Naive thymus-derived CD4-positive, alpha-beta T cell (primary cell): ENCODE results near the gene USP3. TPM values are rescaled to one million over a fixed set of nuclear protein-coding genes. Genes with fewer than 3 reads are reported as not detected.
A peak's percentile ranks its signal among the peaks of the same experiment; 100 is the strongest.

Experiments used
- ATAC-seq: fragments of 150-1000 bp; cut with Tn5 transposase; 2 replicates; pipeline ENCODE4 v1.10.0; 2021; ENCODE audit warnings: mild to moderate bottlenecking, moderate library complexity
- CTCF ChIA-PET: fragments of 350-600 bp; sonication (Branson Sonifier 250); formaldehyde crosslinking; loops from one replicate; lab custom pipeline; 2021; ENCODE audit warnings: antibody characterized with exemption; lab: Charles Lee
- POLR2A ChIA-PET: fragments of 350-600 bp; sonication (Branson Sonifier 250); formaldehyde crosslinking; loops from one replicate; lab custom pipeline; 2021; ENCODE audit warnings: antibody characterized with exemption, inconsistent platforms; lab: Charles Lee
- DNase-seq, 9 donors: peaks; one replicate each; pipeline versions ENCODE4 v3.0.0 to v3.0.0-alpha.2; 2020 to 2022; ENCODE audit warnings: mixed read lengths in 1 of 9
- H3K27ac ChIP-seq: one replicate; pipeline ENCODE4 v1.7.0; 2013; ENCODE audit warnings: mild to moderate bottlenecking, low read depth, low read length, moderate library complexity
- H3K27me3 ChIP-seq, 2 donors: one replicate each; pipeline ENCODE4 v1.7.0; 2013; ENCODE audit warnings: low read length in 2 of 2, mild to moderate bottlenecking in 2 of 2, moderate library complexity in 2 of 2; ENCODE audit not compliant: control insufficient read depth in 2 of 2, insufficient read depth in 2 of 2
- H3K36me3 ChIP-seq, 3 experiments: 1 replicate in 2 of 3; 2 replicates in 1 of 3; pipeline ENCODE4 v1.7.0; 2013; ENCODE audit warnings: low read length in 3 of 3, mild to moderate bottlenecking in 3 of 3, moderate library complexity in 1 of 3; ENCODE audit not compliant: insufficient read depth in 3 of 3, control insufficient read depth in 2 of 3
- H3K4me1 ChIP-seq, 2 donors: one replicate each; pipeline ENCODE4 v1.7.0; 2013; ENCODE audit warnings: low read length in 2 of 2, mild to moderate bottlenecking in 2 of 2, moderate library complexity in 1 of 2; ENCODE audit not compliant: control insufficient read depth in 2 of 2, insufficient read depth in 2 of 2
- H3K4me3 ChIP-seq: 2 replicates; pipeline ENCODE4 v1.7.0; 2013; ENCODE audit warnings: mild to moderate bottlenecking, low read length
- H3K9me3 ChIP-seq, 3 experiments: 1 replicate in 2 of 3; 2 replicates in 1 of 3; pipeline ENCODE4 v1.7.0; 2013; ENCODE audit warnings: low read length in 3 of 3; ENCODE audit not compliant: control insufficient read depth in 2 of 3
- H3K27ac Mint-ChIP-seq, 9 donors: one replicate each; pipeline ENCODE4 v1.8.0; 2020 to 2022; ENCODE audit warnings: mixed read lengths in 9 of 9, mild to moderate bottlenecking in 8 of 9, moderate library complexity in 5 of 9, inconsistent platforms in 2 of 9
- H3K27me3 Mint-ChIP-seq, 5 donors: one replicate each; pipeline ENCODE4 v1.8.0; 2021 to 2022; ENCODE audit warnings: mixed read lengths in 5 of 5, mild to moderate bottlenecking in 1 of 5
- H3K36me3 Mint-ChIP-seq, 5 donors: one replicate each; pipeline ENCODE4 v1.8.0; 2020 to 2022; ENCODE audit warnings: mixed read lengths in 5 of 5, mild to moderate bottlenecking in 3 of 5, inconsistent platforms in 1 of 5
- H3K4me1 Mint-ChIP-seq, 7 donors: one replicate each; pipeline ENCODE4 v1.8.0; 2020 to 2022; ENCODE audit warnings: mixed read lengths in 7 of 7, mild to moderate bottlenecking in 3 of 7, inconsistent platforms in 1 of 7
- H3K4me3 Mint-ChIP-seq, 10 donors: one replicate each; pipeline ENCODE4 v1.8.0; 2020 to 2022; ENCODE audit warnings: mild to moderate bottlenecking in 10 of 10, mixed read lengths in 10 of 10, moderate library complexity in 6 of 10, inconsistent platforms in 2 of 10
- H3K9me3 Mint-ChIP-seq, 11 donors: one replicate each; pipeline ENCODE4 v1.8.0; 2020 to 2022; ENCODE audit warnings: mixed read lengths in 11 of 11, mild to moderate bottlenecking in 4 of 11, inconsistent platforms in 1 of 11, moderate library complexity in 1 of 11
- intact Hi-C, 2 donors: fragments of 100-400 bp; cut with micrococcal nuclease; formaldehyde crosslinking; loops; one replicate each; pipeline ENCODE4 v1.15.1; 2023
- polyA plus RNA-seq, 2 donors: library from polyadenylated mRNA; unstranded; fragments of 300-500 nt; fragmentation: Illumina TruSeq; gene quantifications; one replicate each; pipeline ENCODE4 v1.2.3, GENCODE V29; 2021
- total RNA-seq, 6 experiments: library from RNA in 5 of 6; stranded (reverse) in 5 of 6; gene quantifications; 1 replicate in 5 of 6; 2 replicates in 1 of 6; pipeline ENCODE4 v1.2.3 and lab custom pipeline; 2021 to 2026

The USP3 gene
- total and polyA plus RNA-seq, 7 experiments from 2014 or later, result 53.3 to 288 (median 140) TPM

- H3K4me3 Mint-ChIP-seq, result no peak overlapping the region
- H3K36me3 ChIP-seq, result peaks cover 32 to 96% (median 42%) of the 10 kb centered on the region in 3 experiments
- no peak for ATAC-seq
- POLR2A ChIA-PET, result interaction anchor here (0.6 kb wide), 1 partner anchor 163 kb away, joined by 3 read pairs; no protein-coding TSS in a partner anchor
- H3K27me3 ChIP-seq, result no peaks in the 10 kb centered on the region
- H3K4me1 Mint-ChIP-seq, result peaks cover 0 to 11% (median 0%) of the 10 kb centered on the region in 7 donors
- H3K27me3 Mint-ChIP-seq, result no peaks in the 10 kb centered on the region
- no peaks in the 10 kb centered on the region for H3K4me1 ChIP-seq
- H3K9me3 Mint-ChIP-seq, result peaks cover 0 to 1% (median 0%) of the 10 kb centered on the region in 11 donors
- H3K36me3 Mint-ChIP-seq, result peaks cover 16 to 69% (median 42%) of the 10 kb centered on the region in 5 donors
- intact Hi-C loops, result no loop called here
- CTCF ChIA-PET, result interaction anchor here (1.4 kb wide), 1 partner anchor 24 kb away, joined by 5 read pairs; no protein-coding TSS in a partner anchor
- DNase-seq, result no peak
- H3K4me3 ChIP-seq, result no peak overlapping the region
- H3K9me3 ChIP-seq, result no peaks in the 10 kb centered on the region
- H3K27ac ChIP-seq, result no peak overlapping the region
- peak overlapping the region in 5 of 9 donors; percentile 2 to 79 (median 71) for H3K27ac Mint-ChIP-seq
Observed at GRCh38 chr15:63634154-63634553, 129.8 kb downstream of the USP3 start.

DNA sequence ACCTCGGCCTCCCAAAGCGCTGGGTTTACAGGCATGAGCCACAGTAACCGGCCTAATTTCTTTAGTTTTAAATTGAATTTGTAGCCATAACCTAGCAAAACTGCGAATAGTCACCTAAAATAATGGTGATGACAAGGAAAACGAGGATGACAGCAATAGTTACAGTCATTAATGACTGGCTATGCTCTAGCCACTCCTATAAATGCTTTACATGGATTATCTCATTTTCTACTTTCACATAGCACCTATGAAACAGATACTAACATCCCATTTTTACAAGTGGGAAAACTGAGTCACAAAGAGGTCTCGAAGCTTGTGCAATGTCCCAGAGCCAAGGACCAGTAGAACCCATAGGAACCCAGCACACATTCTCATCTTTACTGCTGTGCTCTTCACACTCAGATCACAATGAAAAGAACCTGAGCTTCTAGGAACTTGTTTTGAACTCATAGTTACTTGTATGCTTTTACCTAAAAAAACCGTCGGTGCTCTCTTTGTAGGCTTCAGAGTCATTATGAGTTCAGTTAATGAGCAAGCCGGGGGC, 132.2 kb downstream of the USP3 start:
- H3K9me3 Mint-ChIP-seq, result peaks cover 0 to 1% (median 0%) of the 10 kb centered on the region in 11 donors
- Histone ChIP-seq H3K36me3 (peaks cover 41 to 96% (median 61%) of the 10 kb centered on the region in 3 experiments), H3K27ac (no peak overlapping the region), H3K27me3 (no peaks in the 10 kb centered on the region), H3K4me1 (no peaks in the 10 kb centered on the region), H3K9me3 (no peaks in the 10 kb centered on the region), H3K4me3 (no peak overlapping the region)
- DNase-seq (no peak), ATAC-seq (no peak)
- peaks cover 0 to 11% (median 0%) of the 10 kb centered on the region in 7 donors for H3K4me1 Mint-ChIP-seq
- H3K27me3 Mint-ChIP-seq, result no peaks in the 10 kb centered on the region
- H3K36me3 Mint-ChIP-seq, result peaks cover 20 to 54% (median 40%) of the 10 kb centered on the region in 5 donors
- intact Hi-C loops, result no loop called here
- ChIA-PET CTCF (no interaction called here), POLR2A (no interaction called here)
- H3K4me3 Mint-ChIP-seq, result no peak overlapping the region
- no peak overlapping the region for H3K27ac Mint-ChIP-seq

DNA sequence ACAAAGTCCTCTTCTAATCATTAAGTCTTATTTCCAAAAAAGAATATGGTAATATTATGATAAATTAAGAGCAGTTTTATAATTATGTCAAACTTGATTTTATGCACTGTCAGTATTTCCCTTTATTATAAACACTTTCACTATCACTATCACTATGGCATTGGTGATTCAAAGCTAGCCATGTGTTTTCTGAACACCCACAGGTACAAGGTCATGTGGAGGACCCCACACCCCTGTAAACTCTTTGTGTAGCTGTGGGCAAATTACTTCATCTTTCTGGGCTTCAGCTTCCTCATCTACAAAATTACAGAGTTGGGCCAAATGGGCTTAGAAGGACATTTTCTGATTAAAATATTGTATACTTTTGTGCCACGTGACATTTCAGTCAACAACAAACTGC, 134.4 kb downstream of the USP3 start:
- Histone ChIP-seq H3K27me3 (no peaks in the 10 kb centered on the region), H3K36me3 (peaks cover 21 to 88% (median 55%) of the 10 kb centered on the region in 3 experiments), H3K4me1 (no peaks in the 10 kb centered on the region), H3K9me3 (no peaks in the 10 kb centered on the region), H3K27ac (no peak overlapping the region), H3K4me3 (no peak overlapping the region)
- CTCF ChIA-PET, result no interaction called here
- peaks cover 7 to 39% (median 31%) of the 10 kb centered on the region in 5 donors for H3K36me3 Mint-ChIP-seq
- H3K4me1 Mint-ChIP-seq, result peaks cover 0 to 11% (median 0%) of the 10 kb centered on the region in 7 donors
- peaks cover 0 to 1% (median 0%) of the 10 kb centered on the region in 11 donors for H3K9me3 Mint-ChIP-seq
- H3K4me3 Mint-ChIP-seq, result no peak overlapping the region
- no peaks in the 10 kb centered on the region for H3K27me3 Mint-ChIP-seq
- POLR2A ChIA-PET, result no interaction called here
- no peak for DNase-seq
- peak overlapping the region in 3 of 9 donors; percentile 26 to 72 (median 38) for H3K27ac Mint-ChIP-seq
- intact Hi-C loops, result loop anchor here in 1 of 2 donors (2.0 kb wide), 1 partner anchor 28 kb away; no protein-coding TSS in a partner anchor
- ATAC-seq, result no peak

DNA sequence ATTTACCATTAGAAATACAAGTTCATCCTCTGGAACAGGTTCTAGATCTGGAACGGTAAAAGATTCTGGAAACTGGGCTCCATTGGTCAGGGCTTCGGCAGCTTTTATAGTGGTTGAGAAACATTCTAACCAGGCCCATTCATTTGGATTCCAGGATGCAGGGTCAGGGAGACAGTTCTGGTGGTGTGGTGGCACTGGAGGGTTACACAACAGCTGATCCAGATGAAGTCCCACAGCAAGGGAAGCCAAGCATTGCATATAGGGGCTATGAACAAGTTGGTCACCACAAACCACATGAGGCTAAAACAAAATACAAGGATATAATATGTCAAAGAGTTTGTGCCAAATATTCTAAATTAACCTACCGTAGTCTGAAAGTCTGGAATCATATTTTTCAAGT, 135.8 kb downstream of the USP3 start:
- ATAC-seq, result no peak
- no peaks in the 10 kb centered on the region for H3K27me3 ChIP-seq
- intact Hi-C loops, result no loop called here
- no peaks in the 10 kb centered on the region for H3K4me1 ChIP-seq
- ChIA-PET POLR2A (no interaction called here), CTCF (interaction anchor here (0.7 kb wide), 1 partner anchor 29 kb away, joined by 3 read pairs; no protein-coding TSS in a partner anchor)
- Mint-ChIP-seq H3K27me3 (no peaks in the 10 kb centered on the region), H3K36me3 (peaks cover 7 to 40% (median 25%) of the 10 kb centered on the region in 5 donors), H3K4me1 (peaks cover 0 to 11% (median 0%) of the 10 kb centered on the region in 7 donors), H3K27ac (peak overlapping the region in 2 of 9 donors; percentile 4 to 67), H3K9me3 (peaks cover 0 to 1% (median 0%) of the 10 kb centered on the region in 11 donors), H3K4me3 (no peak overlapping the region)
- H3K9me3 ChIP-seq, result no peaks in the 10 kb centered on the region
- H3K4me3 ChIP-seq, result no peak overlapping the region
- no peak overlapping the region for H3K27ac ChIP-seq
- no peak for DNase-seq
- H3K36me3 ChIP-seq, result peaks cover 23 to 90% (median 48%) of the 10 kb centered on the region in 3 experiments

Other genes starting within 250 kb of the USP3 start
- 10 to 100 TPM in 4 of 5 experiments, 1 to 10 TPM in 1; 9.9 to 29.9 (median 17.6) TPM for gene APH1B, start 227.0 kb upstream of the USP3 start, total RNA-seq
- gene APH1B, start 227.0 kb upstream of the USP3 start, polyA plus RNA-seq, result 10 to 100 TPM; 10.9 to 11.4 TPM
- under 1 TPM in 1 of 5 experiments, not detected in 4; 0.02 TPM for gene CA12, start 122.7 kb upstream of the USP3 start, total RNA-seq
- not detected for gene CA12, start 122.7 kb upstream of the USP3 start, polyA plus RNA-seq
- gene FBXL22, start 92.8 kb downstream of the USP3 start, total RNA-seq, result 1 to 10 TPM in 4 of 5 experiments, under 1 TPM in 1; 0.94 to 3.3 (median 1.6) TPM
- gene FBXL22, start 92.8 kb downstream of the USP3 start, polyA plus RNA-seq, result 1 to 10 TPM; 1.0 to 2.4 TPM